HepG2 (cell line): ENCODE data around the gene PPIB. TPM values are rescaled to one million over a fixed set of nuclear protein-coding genes. Genes with fewer than 3 reads are reported as not detected.

Experiments
- CEBPB ChIP-seq: IDR thresholded peaks from 2 replicates; pipeline ENCODE4 v1.6.1; 2011; ENCODE audit warnings: low read depth, low read length, improper control_type of control experiment, borderline replicate concordance
- FOSL2 ChIP-seq: sonication (generic); formaldehyde crosslinking; IDR thresholded peaks from 2 replicates; pipeline ENCODE4 v1.4.0; 2020; ENCODE audit warnings: missing genetic modification reagents
- FOXK1 ChIP-seq: sonication (generic); formaldehyde crosslinking; IDR thresholded peaks from 2 replicates; pipeline ENCODE4 v1.4.0; 2020; ENCODE audit warnings: low read depth, missing genetic modification reagents, borderline replicate concordance
- KDM4B ChIP-seq: sonication (generic); formaldehyde crosslinking; IDR thresholded peaks from 2 replicates; pipeline ENCODE4 v1.4.0; 2020; ENCODE audit warnings: missing genetic modification reagents
- NFYB ChIP-seq: sonication (generic); formaldehyde crosslinking; IDR thresholded peaks from 2 replicates; pipeline ENCODE4 v1.4.0; 2020; ENCODE audit warnings: missing genetic modification reagents
- PHF21A ChIP-seq: sonication (generic); formaldehyde crosslinking; IDR thresholded peaks from 2 replicates; pipeline ENCODE4 v1.5.0; 2020; ENCODE audit warnings: mild to moderate bottlenecking, missing genetic modification reagents
- RCOR2 ChIP-seq: IDR thresholded peaks from 2 replicates; pipeline ENCODE4 v1.6.1; 2016; ENCODE audit warnings: missing biosample characterization, missing genetic modification reagents
- SP5 ChIP-seq: IDR thresholded peaks from 2 replicates; pipeline ENCODE4 v1.6.1; 2016; ENCODE audit warnings: low read depth, borderline replicate concordance
- TBL1XR1 ChIP-seq: fragments of 150-350 bp; IDR thresholded peaks from 2 replicates; pipeline ENCODE4 v1.6.1; 2014; ENCODE audit warnings: borderline replicate concordance, low read length; ENCODE audit not compliant: partially characterized antibody
- TP53 ChIP-seq: sonication (generic); formaldehyde crosslinking; conservative IDR thresholded peaks from 2 replicates; pipeline ENCODE4 v1.4.0; 2020; ENCODE audit warnings: missing genetic modification reagents
- ZBTB14 ChIP-seq: sonication (generic); formaldehyde crosslinking; IDR thresholded peaks from 2 replicates; pipeline ENCODE4 v1.4.0; 2020; ENCODE audit warnings: missing genetic modification reagents
- ZFYVE20 ChIP-seq: sonication (generic); formaldehyde crosslinking; IDR thresholded peaks from 2 replicates; pipeline ENCODE4 v1.8.0; 2023; ENCODE audit warnings: low read depth, mild to moderate bottlenecking, moderate library complexity, missing genetic modification reagents, borderline replicate concordance
- ZNF142 ChIP-seq: sonication (generic); formaldehyde crosslinking; IDR thresholded peaks from 2 replicates; pipeline ENCODE4 v1.4.0; 2020; ENCODE audit warnings: missing genetic modification reagents
- ZNF160 ChIP-seq: sonication (generic); formaldehyde crosslinking; IDR thresholded peaks from 2 replicates; pipeline ENCODE4 v1.8.0; 2022; ENCODE audit warnings: mild to moderate bottlenecking, inconsistent platforms, missing genetic modification reagents
- ZNF350 ChIP-seq: sonication (generic); formaldehyde crosslinking; IDR thresholded peaks from 2 replicates; pipeline ENCODE4 v1.4.0; 2020; ENCODE audit warnings: mild to moderate bottlenecking, low read depth, missing genetic modification reagents, borderline replicate concordance
- ZNF513 ChIP-seq: sonication (generic); formaldehyde crosslinking; conservative IDR thresholded peaks from 2 replicates; pipeline ENCODE4 v1.5.0; 2020; ENCODE audit warnings: missing genetic modification reagents
- ZNF615 ChIP-seq: sonication (generic); formaldehyde crosslinking; IDR thresholded peaks from 2 replicates; pipeline ENCODE4 v1.5.0; 2020; ENCODE audit warnings: mild to moderate bottlenecking, missing genetic modification reagents, borderline replicate concordance
- ZSCAN20 ChIP-seq: sonication (generic); formaldehyde crosslinking; IDR thresholded peaks from 2 replicates; pipeline ENCODE4 v1.4.0; 2020; ENCODE audit warnings: missing genetic modification reagents, mild to moderate bottlenecking, borderline replicate concordance
- polyA plus RNA-seq, 8 experiments: library from polyadenylated mRNA; depleted of rRNA in 3 of 8; stranded (reverse) in 7 of 8; unstranded in 1 of 8; fragments of >200 nt; fragmentation: Illumina TruSeq in 4 of 8; extraction: Trizol in 4 of 8; gene quantifications; 2 replicates each; pipeline versions ENCODE4 v1.2.1 to v1.2.3, GENCODE V29; 2011 to 2016; ENCODE audit warnings: low read depth in 4 of 8, missing spikeins in 1 of 8, mixed read lengths in 1 of 8; ENCODE audit not compliant: insufficient read depth in 1 of 8
- total RNA-seq, 5 experiments: library from RNA; depleted of rRNA; stranded (reverse); fragments of >200 nt; fragmentation: Illumina TruSeq; extraction: Trizol; gene quantifications; 2 replicates each; pipeline ENCODE4 v1.2.3, GENCODE V29; 2016; ENCODE audit warnings: low read depth in 1 of 5

Gene PPIB
- total and polyA plus RNA-seq, 2 of the 13 experiments (the other 11 are each of a cell fraction or from before 2014, with no cell fraction given): 780 to 882 TPM

- TF ChIP-seq ZNF513 (CRISPR knock-in tag) (no peak; the same call in 1 of the 2 replicates), ZBTB14 (no peak), ZNF350 (peak; percentile 76; the same call in 1 of the 2 replicates), ZNF142 (CRISPR knock-in tag) (0 out of 2 replicates have a peak, but pooled peaks have one; percentile 69), SP5 (CRISPR knock-in tag) (0 out of 2 replicates have a peak, but pooled peaks have one; percentile 56), RCOR2 (CRISPR knock-in tag) (no peak), ZNF160 (CRISPR knock-in tag) (peak; percentile 20; the same call in 1 of the 2 replicates), TBL1XR1 (peak; percentile 51), FOSL2 (no peak), TP53 (CRISPR knock-in tag) (peak; percentile 52; the same call in 1 of the 2 replicates), PHF21A (CRISPR knock-in tag) (no peak), NFYB (CRISPR knock-in tag) (peak; percentile 87), FOXK1 (peak; percentile 58; the same call in 1 of the 2 replicates), KDM4B (peak; percentile 63; the same call in 1 of the 2 replicates), ZNF615 (CRISPR knock-in tag) (peak; percentile 92; the same call in 1 of the 2 replicates), CEBPB (no peak), ZFYVE20 (CRISPR knock-in tag) (peak; percentile 76; the same call in 1 of the 2 replicates), ZSCAN20 (CRISPR knock-in tag) (0 out of 2 replicates have a peak, but pooled peaks have one; percentile 24)
Observed at GRCh38 chr15:64162869-64163658, at the start of gene PPIB (continued).
